HT1080 (cell line): ENCODE data around the gene PJA2. TPM values are rescaled to one million over a fixed set of nuclear protein-coding genes. Genes with fewer than 3 reads are reported as not detected.

Experiments
- DNase-seq: peaks from one replicate; pipeline ENCODE4 v3.0.0-alpha.2; 2015; ENCODE audit warnings: low read depth
- total RNA-seq: library from RNA; depleted of rRNA; stranded (reverse); fragments of >200 nt; shearing (Covaris generic); gene quantifications from 2 replicates; pipeline ENCODE4 v1.2.3, GENCODE V29; 2014

Gene PJA2
- total RNA-seq, 1 experiment from 2014 or later = 26.2 TPM

DNA sequence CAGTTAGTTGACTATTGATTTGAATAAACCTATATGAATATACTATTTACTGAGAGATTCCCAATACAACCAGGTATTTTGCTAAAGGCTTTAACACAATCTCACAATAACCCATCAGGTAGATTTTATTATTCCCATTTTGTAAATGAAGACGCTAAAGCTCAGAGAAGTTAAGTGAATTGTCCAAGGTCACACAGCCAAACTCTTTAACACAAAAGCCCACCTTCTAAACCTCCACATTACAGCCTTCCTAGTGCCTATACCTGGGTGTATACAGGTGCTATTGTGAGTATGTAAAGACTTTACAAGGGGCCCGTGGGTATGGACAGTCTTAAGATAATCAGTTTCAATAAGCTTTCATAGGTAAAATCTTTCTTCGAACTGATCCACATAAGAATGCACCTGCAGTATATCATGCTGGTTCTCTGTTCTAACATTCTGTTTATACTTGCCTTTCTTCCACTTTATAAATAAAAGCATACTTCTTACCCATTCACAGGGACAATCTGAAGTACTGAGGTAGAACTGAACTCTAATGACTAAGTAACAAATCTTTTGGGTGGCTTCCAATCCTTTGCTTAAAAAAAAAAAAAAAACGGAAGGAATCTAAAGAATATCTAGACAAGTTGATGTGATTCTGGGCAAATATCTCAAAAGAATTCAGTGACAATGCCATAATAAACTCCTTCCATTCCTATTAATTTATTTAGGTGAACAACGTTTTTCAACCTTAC is 59.1 kb downstream of the PJA2 start:
- no peak for DNase-seq

DNA sequence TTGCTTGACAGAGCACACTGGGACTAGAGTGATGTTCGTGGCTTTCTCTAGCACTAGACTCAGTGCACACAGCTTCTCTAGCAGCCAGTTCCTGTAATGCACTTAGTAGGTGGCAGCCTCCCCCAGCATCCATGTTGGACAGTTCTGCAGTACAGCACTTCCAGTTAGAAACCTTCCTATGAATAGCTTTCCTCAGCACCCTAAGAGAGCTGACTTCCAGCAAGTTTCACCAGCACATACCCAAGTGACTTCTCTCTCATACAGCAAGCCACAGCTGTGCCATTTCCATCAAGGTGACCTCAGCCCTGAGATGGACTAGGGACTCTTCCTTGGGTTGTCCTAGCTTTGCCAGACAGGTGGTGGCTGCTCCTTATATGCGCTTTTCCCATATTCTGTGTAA is 60.4 kb downstream of the PJA2 start:
- DNase-seq = no peak

DNA sequence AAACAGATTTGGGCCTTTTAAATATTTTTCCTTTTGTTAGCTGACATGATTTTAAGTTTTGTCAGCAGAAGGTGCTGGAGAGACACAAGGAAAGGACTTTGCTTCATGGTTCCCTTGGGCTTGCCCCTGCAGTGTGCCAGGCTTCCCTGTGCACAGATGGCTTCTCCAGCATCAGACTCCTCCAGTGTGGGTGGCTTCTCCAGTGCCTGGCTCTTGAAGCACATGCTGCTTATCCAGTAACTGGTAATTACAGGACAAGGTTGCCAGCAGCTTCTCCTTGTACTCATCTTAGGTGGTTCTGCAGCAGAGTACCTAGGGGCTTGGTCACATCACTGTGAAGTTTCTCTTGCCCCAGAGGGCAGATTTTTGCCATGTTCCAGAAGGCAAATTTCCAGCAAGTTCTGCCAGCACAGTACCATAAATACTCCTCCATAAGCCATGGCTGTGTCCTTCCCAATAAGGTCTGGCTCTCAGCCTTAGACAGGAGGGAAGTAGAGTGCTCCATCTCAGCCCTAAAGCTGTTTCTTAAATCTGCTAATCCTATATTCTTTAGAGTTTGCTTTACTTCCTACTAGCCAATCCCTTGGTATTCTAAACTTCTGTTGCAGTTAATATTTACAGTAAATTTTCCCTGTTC is 62.4 kb downstream of the PJA2 start:
- DNase-seq = no peak

DNA sequence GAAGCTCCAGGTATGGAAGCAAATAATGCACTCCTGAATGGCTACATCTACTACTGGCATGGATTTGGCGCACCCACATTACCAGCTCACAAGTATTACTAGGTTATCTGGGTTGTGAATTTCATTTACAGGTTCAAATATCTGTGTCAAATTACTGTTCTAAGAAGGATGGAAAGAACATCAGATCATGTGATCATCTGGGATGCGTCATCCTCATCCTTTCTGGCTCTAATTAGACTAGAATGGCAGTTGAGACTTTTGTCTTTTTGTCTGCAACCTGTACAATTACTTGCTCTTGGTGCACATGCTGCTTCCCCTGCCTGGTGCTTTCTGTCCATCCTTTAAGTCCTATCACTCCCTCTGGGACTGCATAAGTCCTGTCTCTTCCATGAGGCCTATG is 64.1 kb downstream of the PJA2 start:
- DNase-seq = no peak

GRCh38 chr5:109340351-109340750 is 69.4 kb downstream of the PJA2 start:
- DNase-seq = no peak

- DNase-seq = no peak
Measured at GRCh38 chr5:109335114-109335513, 74.7 kb downstream of the PJA2 start.

DNA sequence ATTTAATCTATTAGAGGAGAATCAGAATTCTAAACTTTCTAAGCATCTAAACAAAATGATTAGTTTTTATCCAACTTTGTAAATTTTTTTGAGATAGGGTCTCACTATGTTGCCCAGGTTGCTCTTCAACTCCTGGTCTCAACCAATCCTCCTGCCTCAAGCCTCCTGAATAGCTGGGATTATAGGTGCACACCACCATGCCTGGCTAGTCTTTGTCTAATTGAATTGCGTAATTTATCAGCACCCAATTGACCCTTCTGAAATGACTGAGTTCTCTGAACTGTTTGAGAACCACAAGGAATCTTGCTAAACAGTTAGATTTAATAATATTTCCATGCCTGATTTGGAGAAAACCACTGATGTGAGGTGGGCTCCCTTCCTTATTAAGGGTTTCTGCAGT is 75.7 kb downstream of the PJA2 start:
- no peak for DNase-seq

GRCh38 chr5:109329333-109330237 is 80.2 kb downstream of the PJA2 start:
- DNase-seq = peak; percentile 47

DNA sequence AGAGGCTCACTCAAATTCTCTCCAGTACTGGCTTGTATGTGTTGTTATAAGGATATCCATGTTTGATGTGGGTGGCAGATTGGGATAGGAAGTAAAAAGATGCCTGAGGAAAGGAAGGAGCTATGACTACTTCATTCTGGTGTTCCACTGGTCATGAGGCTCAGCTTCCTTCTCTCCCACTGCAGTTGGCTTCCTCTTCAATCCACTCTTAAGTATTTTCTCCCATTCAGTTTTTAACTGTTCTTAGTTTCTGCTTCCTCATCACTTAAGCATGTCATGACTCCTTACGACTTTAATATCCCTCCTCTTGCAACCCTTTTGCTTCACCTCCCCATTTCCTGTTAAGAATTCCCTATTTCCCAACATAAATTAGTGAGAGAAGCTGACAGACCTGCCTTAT is 81.1 kb downstream of the PJA2 start:
- peak; percentile 47 for DNase-seq

- DNase-seq = no peak
Measured at GRCh38 chr5:109327570-109327969, 82.2 kb downstream of the PJA2 start.

DNA sequence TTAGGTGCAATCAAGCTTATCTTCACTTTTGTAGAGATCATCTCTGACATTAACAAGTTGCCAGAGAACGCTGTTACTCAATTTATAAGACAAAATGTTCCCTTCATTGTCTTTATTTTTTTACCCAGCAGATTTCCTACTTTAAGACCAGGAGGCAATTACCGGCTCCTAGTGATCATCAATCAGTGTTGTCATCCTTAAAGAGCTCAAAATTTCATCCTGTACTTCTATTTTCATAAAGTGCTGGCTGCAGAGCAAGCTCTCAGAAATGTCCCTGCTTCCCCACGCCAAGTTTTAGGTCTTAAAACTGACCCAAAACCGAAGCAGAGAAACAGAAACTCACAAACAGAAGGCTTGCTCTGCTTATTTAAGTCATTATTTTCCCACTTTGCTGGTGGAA is 82.9 kb downstream of the PJA2 start:
- no peak for DNase-seq

DNA sequence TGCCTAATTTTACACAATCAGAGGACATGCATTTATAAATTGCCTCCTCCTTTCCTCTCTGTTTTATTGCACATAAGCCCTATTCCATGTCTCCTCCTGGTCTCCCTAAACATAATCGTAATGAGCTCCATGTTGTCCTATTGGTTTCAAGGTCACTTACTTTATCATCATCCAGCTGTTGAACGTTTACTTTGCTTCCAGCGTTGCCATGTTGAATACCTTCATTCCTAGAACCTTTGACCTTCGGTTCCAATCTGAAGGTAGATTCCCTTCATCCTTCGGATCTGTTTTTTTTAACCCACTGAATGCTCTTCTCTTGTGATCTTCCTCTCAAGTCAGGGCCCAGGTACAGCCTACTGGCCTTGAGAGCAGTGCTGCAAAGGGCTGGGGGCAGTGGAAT is 84.3 kb downstream of the PJA2 start:
- no peak for DNase-seq

DNA sequence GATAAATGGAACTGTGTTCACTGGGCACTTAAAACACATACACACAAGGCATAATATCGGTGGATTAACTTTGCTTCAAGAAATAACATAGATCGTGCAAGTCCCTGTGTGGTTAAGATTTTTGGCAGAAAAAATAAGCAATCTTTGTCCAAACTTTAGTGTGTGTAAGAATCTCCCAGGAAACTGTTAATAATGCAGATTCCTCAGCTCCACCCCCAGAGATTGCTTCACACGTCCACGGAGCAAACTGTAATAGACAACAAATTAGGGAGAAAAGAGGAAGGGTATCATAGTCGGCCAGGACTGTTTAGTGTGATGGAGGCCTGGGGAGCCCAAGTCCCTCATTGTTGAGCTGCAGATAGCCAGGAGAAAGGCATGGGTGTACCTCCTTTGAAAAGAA is 84.8 kb downstream of the PJA2 start:
- DNase-seq = no peak

GRCh38 chr5:109324351-109324750 is 85.4 kb downstream of the PJA2 start:
- DNase-seq = no peak

DNA sequence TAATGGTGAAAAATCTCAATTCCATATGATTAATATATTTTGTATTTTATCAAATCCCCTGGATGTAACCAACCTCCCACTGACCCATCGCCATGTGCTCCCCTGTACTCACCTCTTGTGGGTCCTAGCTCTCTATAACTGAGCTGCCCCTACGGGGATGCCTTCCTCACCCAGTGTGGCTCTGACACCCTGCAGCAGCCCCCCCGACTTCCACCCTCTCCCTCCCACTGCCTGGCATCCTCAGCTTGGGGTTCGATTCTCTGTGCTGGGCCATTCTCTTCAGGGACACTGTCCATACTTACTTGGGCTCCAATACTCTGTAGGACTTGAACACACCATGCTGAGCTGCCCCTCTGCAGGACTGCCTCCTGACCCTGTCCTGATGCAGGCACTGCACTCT is 87.1 kb downstream of the PJA2 start:
- no peak for DNase-seq

- DNase-seq = no peak
Measured at GRCh38 chr5:109319351-109319750, 90.4 kb downstream of the PJA2 start.

DNA sequence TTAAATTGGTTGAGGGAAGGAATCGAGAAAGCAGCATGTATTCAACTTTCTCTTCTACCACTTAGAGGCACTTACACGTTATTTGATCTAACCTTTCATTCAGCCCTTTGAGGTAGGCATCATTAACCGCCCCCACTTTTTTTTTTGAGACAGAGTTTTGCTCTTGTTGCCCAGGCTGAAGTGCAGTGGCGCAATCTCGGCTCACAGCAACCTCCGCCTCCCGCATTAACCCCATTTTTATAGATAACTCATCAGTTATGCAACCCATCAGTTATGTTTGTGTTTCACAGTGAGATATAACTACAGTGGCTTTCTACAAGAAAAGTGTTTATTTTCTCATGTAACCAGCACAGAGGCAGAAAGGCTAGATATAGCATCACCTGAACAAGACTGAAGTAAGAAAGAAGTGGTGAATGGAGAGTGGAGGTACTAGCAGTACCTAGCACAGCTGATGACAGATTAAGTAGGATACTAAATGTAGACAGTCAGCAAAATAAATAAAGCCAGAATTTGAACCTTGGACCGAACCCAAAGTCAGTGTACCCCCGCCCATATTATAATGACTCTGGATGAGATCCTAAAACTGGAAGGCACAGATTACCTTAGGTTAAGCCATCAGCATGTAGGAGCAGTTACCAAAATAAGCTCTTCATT is 91.2 kb downstream of the PJA2 start:
- DNase-seq = no peak

- DNase-seq = peak; percentile 75
Measured at GRCh38 chr5:109316634-109317033, 93.1 kb downstream of the PJA2 start.

- DNase-seq = no peak
Measured at GRCh38 chr5:109315245-109315644, 94.5 kb downstream of the PJA2 start.

- no peak for DNase-seq
Measured at GRCh38 chr5:109313127-109313526, 96.6 kb downstream of the PJA2 start.

GRCh38 chr5:109312695-109313094 is 97.1 kb downstream of the PJA2 start:
- no peak for DNase-seq

GRCh38 chr5:109310315-109310714 is 99.5 kb downstream of the PJA2 start:
- DNase-seq = no peak
